B cell (primary cell): ENCODE measurements around the gene RNF220. TPM values are rescaled to one million over a fixed set of nuclear protein-coding genes. Genes with fewer than 3 reads are reported as not detected.

Experiments
- ATAC-seq: fragments of 200-7000 bp; cut with Tn5 transposase; one replicate; pipeline ENCODE4 v1.10.0; 2021; ENCODE audit warnings: low read depth, mild to moderate bottlenecking, moderate number of reproducible peaks, moderate library complexity
- CTCF ChIA-PET: fragments of 350-600 bp; sonication (Branson Sonifier 250); formaldehyde crosslinking; loops from one replicate; lab custom pipeline; 2021; ENCODE audit warnings: antibody characterized with exemption, inconsistent platforms; lab: Charles Lee
- POLR2A ChIA-PET: fragments of 350-600 bp; sonication (Branson Sonifier 250); formaldehyde crosslinking; loops from one replicate; lab custom pipeline; 2021; ENCODE audit warnings: antibody characterized with exemption; lab: Charles Lee
- DNase-seq: peaks from one replicate; pipeline ENCODE4 v3.0.0; 2013
- H2AFZ ChIP-seq: 2 replicates; pipeline ENCODE4 v1.6.1; 2012; ENCODE audit warnings: mild to moderate bottlenecking, low read depth, low read length; ENCODE audit not compliant: insufficient read depth, poor library complexity, severe bottlenecking
- H3K27ac ChIP-seq, 2 donors: 1 replicate in 1 of 2; 2 replicates in 1 of 2; pipeline ENCODE4 v1.5.1; 2012 to 2013; ENCODE audit warnings: low read length in 2 of 2, mild to moderate bottlenecking in 2 of 2, moderate library complexity in 1 of 2
- H3K27me3 ChIP-seq, 4 experiments: fragments of 200-600 bp in 1 of 4; sonication (generic) in 1 of 4; replicated peaks in 1 of 4; 1 replicate in 2 of 4; 2 replicates in 2 of 4; pipeline versions ENCODE4 v1.6.1 to v1.7.0; 2013 to 2016; ENCODE audit warnings: low read length in 3 of 4, mild to moderate bottlenecking in 2 of 4, mixed read lengths in 1 of 4, moderate library complexity in 1 of 4; ENCODE audit not compliant: insufficient read depth in 4 of 4, control insufficient read depth in 3 of 4; ENCODE audit errors: control extremely low read depth in 1 of 4
- H3K36me3 ChIP-seq, 2 experiments: replicated peaks in 1 of 2; 1 replicate in 1 of 2; 2 replicates in 1 of 2; pipeline versions ENCODE4 v1.6.1 to v1.7.1; 2013; ENCODE audit warnings: low read length in 1 of 2; ENCODE audit not compliant: insufficient read depth in 2 of 2, control insufficient read depth in 1 of 2; ENCODE audit errors: control extremely low read depth in 1 of 2, extremely low read depth in 1 of 2
- H3K4me1 ChIP-seq, 2 donors: fragments of 200-600 bp in 1 of 2; sonication (generic) in 1 of 2; 1 replicate in 1 of 2; 2 replicates in 1 of 2; pipeline versions ENCODE4 v1.5.1 to v1.6.1; 2013 to 2017; ENCODE audit warnings: low read length in 2 of 2; ENCODE audit not compliant: control insufficient read depth in 2 of 2, insufficient read depth in 2 of 2
- H3K4me2 ChIP-seq: replicated peaks from 2 replicates; pipeline ENCODE3; 2012; ENCODE audit warnings: mild to moderate bottlenecking, low read depth, low read length; ENCODE audit not compliant: poor library complexity, severe bottlenecking
- H3K4me3 ChIP-seq, 5 experiments: fragments of 200-600 bp in 1 of 5; sonication (generic) in 1 of 5; 1 replicate in 3 of 5; 2 replicates in 2 of 5; pipeline versions ENCODE4 v1.5.1 to v1.7.0; 2011 to 2016; ENCODE audit warnings: low read length in 4 of 5, mild to moderate bottlenecking in 4 of 5, low read depth in 2 of 5, control low read depth in 1 of 5, moderate library complexity in 1 of 5; ENCODE audit not compliant: insufficient read depth in 1 of 5; ENCODE audit errors: control extremely low read depth in 1 of 5, extremely low read depth in 1 of 5
- H3K79me2 ChIP-seq: fragments of 200-600 bp; sonication (generic); one replicate; pipeline ENCODE4 v1.6.0; 2016; ENCODE audit warnings: low read length; ENCODE audit not compliant: control insufficient read depth, insufficient read depth
- H3K9ac ChIP-seq: fragments of 200-600 bp; sonication (generic); 2 replicates; pipeline ENCODE4 v1.6.1; 2017; ENCODE audit warnings: mild to moderate bottlenecking, low read length, moderate library complexity
- H3K9me3 ChIP-seq, 3 donors: one replicate each; pipeline versions ENCODE4 v1.6.1 to v1.7.1; 2013; ENCODE audit warnings: low read length in 2 of 3; ENCODE audit not compliant: control insufficient read depth in 2 of 3, insufficient read depth in 1 of 3; ENCODE audit errors: control extremely low read depth in 1 of 3
- H4K20me1 ChIP-seq: 2 replicates; pipeline ENCODE4 v1.6.0; 2012; ENCODE audit warnings: mild to moderate bottlenecking, low read length; ENCODE audit not compliant: insufficient read depth, control insufficient read depth, poor library complexity, severe bottlenecking
- H3K27ac Mint-ChIP-seq: one replicate; pipeline ENCODE4 v1.8.0; 2021; ENCODE audit warnings: mixed read lengths
- H3K27me3 Mint-ChIP-seq: one replicate; pipeline ENCODE4 v1.8.0; 2021; ENCODE audit warnings: mixed read lengths
- H3K4me1 Mint-ChIP-seq: one replicate; pipeline ENCODE4 v1.8.0; 2021; ENCODE audit warnings: mixed read lengths
- H3K4me3 Mint-ChIP-seq: one replicate; pipeline ENCODE4 v1.8.0; 2021; ENCODE audit warnings: mixed read lengths
- H3K9me3 Mint-ChIP-seq: one replicate; pipeline ENCODE4 v1.8.0; 2022; ENCODE audit warnings: mixed read lengths; ENCODE audit not compliant: insufficient read depth
- EZH2 ChIP-seq: IDR thresholded peaks from 2 replicates; pipeline ENCODE4 v1.6.1; 2012; ENCODE audit warnings: borderline replicate concordance, low read depth, mild to moderate bottlenecking, moderate library complexity, low read length; ENCODE audit not compliant: insufficient read depth, poor library complexity, severe bottlenecking
- WGBS: methylation state at CpG from one replicate; pipeline ENCODE4 v1.1.5; 2013; ENCODE audit warnings: missing lambda C conversion rate; ENCODE audit not compliant: insufficient coverage; 5-methylcytosine and 5-hydroxymethylcytosine counted together
- intact Hi-C: fragments of 100-400 bp; cut with micrococcal nuclease; formaldehyde crosslinking; loops from one replicate; pipeline ENCODE4 v1.10.0; 2022
- polyA plus RNA-seq: library from polyadenylated mRNA; depleted of rRNA; stranded (reverse); fragments of >200 nt; gene quantifications from 2 replicates; pipeline ENCODE4 v1.2.3, GENCODE V29; 2012
- total RNA-seq, 2 donors: library from RNA; stranded (reverse); fragments of 120-200 nt in 1 of 2; gene quantifications; 1 replicate in 1 of 2; 2 replicates in 1 of 2; pipeline versions ENCODE4 v1.2.3 to v1.2.4, GENCODE V29; 2013 to 2022
- TF ChIP-seq, protein P1 (sequence below): fragments of 200-600 bp; IDR thresholded peaks from one replicate; pipeline ENCODE4 v1.8.0; 2022; ENCODE audit warnings: antibody characterized with exemption, mild to moderate bottlenecking

Gene RNF220
- total and polyA plus RNA-seq, 2 donors (not counting 1 experiment from before 2014, with no cell fraction given): 115 to 141 TPM

DNA sequence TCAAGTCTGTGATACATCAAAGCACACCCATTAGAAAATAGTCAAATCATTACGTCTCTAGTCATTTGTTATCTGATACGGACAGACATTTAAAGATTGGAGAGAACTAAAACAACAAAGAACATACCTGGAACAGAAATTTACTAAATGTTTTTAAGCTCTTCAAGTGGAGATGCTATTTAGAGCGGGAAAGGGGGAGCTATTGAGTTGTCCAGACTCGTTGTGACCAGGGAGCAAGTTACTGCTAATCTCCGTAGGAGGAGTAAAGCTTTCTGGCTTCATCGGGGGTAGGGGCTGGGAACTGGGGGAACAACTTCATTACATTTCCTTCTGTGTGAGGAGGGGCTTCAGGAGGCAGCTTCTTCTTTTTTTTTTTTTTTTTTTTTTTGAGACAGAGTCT lies 129.7 kb downstream of the RNF220 start:
- no peak overlapping the region for H3K4me3 ChIP-seq
- no peaks in the 10 kb centered on the region for H4K20me1 ChIP-seq
- no peak for ATAC-seq
- no peaks in the 10 kb centered on the region for H3K36me3 ChIP-seq
- no peak overlapping the region for H2AFZ ChIP-seq
- H3K27ac ChIP-seq: no peak overlapping the region
- intact Hi-C loops: no loop called here
- H3K9me3 ChIP-seq: no peaks in the 10 kb centered on the region
- H3K27ac Mint-ChIP-seq: no peak overlapping the region
- TF ChIP-seq, protein P1, sequence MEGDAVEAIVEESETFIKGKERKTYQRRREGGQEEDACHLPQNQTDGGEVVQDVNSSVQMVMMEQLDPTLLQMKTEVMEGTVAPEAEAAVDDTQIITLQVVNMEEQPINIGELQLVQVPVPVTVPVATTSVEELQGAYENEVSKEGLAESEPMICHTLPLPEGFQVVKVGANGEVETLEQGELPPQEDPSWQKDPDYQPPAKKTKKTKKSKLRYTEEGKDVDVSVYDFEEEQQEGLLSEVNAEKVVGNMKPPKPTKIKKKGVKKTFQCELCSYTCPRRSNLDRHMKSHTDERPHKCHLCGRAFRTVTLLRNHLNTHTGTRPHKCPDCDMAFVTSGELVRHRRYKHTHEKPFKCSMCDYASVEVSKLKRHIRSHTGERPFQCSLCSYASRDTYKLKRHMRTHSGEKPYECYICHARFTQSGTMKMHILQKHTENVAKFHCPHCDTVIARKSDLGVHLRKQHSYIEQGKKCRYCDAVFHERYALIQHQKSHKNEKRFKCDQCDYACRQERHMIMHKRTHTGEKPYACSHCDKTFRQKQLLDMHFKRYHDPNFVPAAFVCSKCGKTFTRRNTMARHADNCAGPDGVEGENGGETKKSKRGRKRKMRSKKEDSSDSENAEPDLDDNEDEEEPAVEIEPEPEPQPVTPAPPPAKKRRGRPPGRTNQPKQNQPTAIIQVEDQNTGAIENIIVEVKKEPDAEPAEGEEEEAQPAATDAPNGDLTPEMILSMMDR: no peak
- no peak for TF ChIP-seq EZH2
- no peaks in the 10 kb centered on the region for H3K4me1 ChIP-seq
- H3K79me2 ChIP-seq: no peaks in the 10 kb centered on the region
- H3K27me3 Mint-ChIP-seq: peaks cover 30% of the 10 kb centered on the region
- CTCF ChIA-PET: no interaction called here
- H3K27me3 ChIP-seq: no peaks in the 10 kb centered on the region
- no peak overlapping the region for H3K9ac ChIP-seq
- H3K9me3 Mint-ChIP-seq: no peaks in the 10 kb centered on the region
- POLR2A ChIA-PET: no interaction called here
- no peaks in the 10 kb centered on the region for H3K4me1 Mint-ChIP-seq
- no peak for DNase-seq
- no peak overlapping the region for H3K4me2 ChIP-seq
- H3K4me3 Mint-ChIP-seq: no peak overlapping the region
- WGBS: 100% methylated on average over 2 of the region's 6 CpGs

DNA sequence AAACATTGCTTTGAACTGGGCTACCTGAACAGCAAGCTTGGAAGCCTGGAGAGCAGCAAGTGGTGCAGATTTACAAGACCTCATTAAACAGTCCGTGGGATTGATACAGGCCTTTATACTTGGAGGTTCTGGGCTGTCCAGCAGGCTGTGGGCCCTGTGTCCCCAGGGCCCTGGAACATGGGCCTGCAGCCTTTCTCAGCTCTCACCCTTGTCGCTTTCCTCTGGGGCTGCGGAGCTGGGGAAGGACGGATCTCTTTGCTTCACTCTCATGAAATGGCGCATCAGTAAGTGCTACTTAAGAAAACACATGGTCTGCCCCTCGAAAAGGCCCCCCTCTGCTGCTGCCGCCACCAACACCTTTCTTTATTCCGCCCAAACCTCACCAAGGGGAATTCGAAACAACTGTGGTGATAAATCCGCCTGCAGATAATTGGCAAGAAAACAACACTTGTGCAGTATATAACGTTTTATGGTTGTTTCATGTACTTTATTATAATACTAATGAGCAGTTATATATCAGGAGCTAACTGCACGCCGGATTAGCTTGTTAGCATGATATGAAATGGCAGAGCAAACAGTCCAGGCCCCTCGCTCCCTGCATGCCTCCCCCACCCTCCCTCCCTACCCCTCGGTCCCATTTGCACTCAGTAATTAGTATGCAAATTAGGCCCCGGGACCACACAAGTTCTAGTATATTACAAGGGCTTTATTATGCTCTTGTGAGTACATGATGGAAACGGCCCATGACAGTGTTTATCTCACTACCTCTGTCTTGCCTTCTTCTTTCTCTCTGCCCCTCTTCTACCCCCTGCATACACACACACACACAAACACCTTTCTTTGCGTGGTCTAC lies 131.5 kb downstream of the RNF220 start:
- Mint-ChIP-seq H3K27ac (no peak overlapping the region), H3K4me1 (no peaks in the 10 kb centered on the region), H3K4me3 (no peak overlapping the region), H3K27me3 (peaks cover 29% of the 10 kb centered on the region), H3K9me3 (no peaks in the 10 kb centered on the region)
- Histone ChIP-seq H4K20me1 (no peaks in the 10 kb centered on the region), H3K27ac (no peak overlapping the region), H3K79me2 (no peaks in the 10 kb centered on the region), H3K4me3 (no peak overlapping the region), H3K36me3 (no peaks in the 10 kb centered on the region), H3K27me3 (no peaks in the 10 kb centered on the region), H2AFZ (no peak overlapping the region), H3K4me2 (no peak overlapping the region), H3K9ac (no peak overlapping the region), H3K4me1 (no peaks in the 10 kb centered on the region), H3K9me3 (no peaks in the 10 kb centered on the region)
- 95% methylated on average over 7 of the region's 18 CpGs for WGBS
- ChIA-PET CTCF (no interaction called here), POLR2A (interaction anchor here (0.7 kb wide), 1 partner anchor 124 kb away, joined by 3 read pairs; no protein-coding TSS in a partner anchor)
- ATAC-seq (no peak), DNase-seq (no peak)
- TF ChIP-seq, protein P1: no peak
- TF ChIP-seq EZH2: no peak
- intact Hi-C loops: no loop called here
